GM23338 (cell line): Measurements from ENCODE around the gene SPAG7.

Experiments used
- POLR2AphosphoS5 ChIP-seq: IDR thresholded peaks from 2 replicates; pipeline ENCODE4 v1.6.1; 2016; ENCODE audit warnings: antibody characterized with exemption, low read depth
- TF ChIP-seq, protein P1 (sequence below), 2 experiments: fragments of 200-600 bp in 1 of 2; sonication (generic) in 1 of 2; conservative IDR thresholded peaks; 2 replicates each; pipeline versions ENCODE4 v1.5.1 to v1.6.1; 2016 to 2017; ENCODE audit warnings: antibody characterized with exemption in 2 of 2, low read depth in 2 of 2, mild to moderate bottlenecking in 2 of 2, moderate library complexity in 1 of 2

DNA sequence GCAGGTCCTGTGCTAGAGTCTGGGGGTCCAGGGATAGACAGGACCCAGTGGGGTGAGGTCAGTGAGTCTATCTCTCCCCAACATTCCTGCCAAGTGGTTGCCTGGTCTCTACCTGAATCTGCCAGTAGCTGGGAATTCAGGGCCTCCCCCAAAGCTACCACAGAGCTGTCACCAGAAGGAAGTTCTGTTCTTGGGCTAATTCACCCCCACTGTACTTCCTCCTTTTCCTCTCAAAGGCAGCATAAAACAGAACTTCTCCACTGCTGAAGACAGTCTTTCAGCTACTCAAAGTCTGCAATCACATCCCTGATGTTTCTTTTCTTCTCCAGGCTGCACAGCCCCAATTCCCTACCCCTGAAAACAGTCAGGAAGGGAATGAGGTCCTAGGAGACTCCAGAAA, 11.1 kb upstream of the SPAG7 start:
- TF ChIP-seq, protein P1, sequence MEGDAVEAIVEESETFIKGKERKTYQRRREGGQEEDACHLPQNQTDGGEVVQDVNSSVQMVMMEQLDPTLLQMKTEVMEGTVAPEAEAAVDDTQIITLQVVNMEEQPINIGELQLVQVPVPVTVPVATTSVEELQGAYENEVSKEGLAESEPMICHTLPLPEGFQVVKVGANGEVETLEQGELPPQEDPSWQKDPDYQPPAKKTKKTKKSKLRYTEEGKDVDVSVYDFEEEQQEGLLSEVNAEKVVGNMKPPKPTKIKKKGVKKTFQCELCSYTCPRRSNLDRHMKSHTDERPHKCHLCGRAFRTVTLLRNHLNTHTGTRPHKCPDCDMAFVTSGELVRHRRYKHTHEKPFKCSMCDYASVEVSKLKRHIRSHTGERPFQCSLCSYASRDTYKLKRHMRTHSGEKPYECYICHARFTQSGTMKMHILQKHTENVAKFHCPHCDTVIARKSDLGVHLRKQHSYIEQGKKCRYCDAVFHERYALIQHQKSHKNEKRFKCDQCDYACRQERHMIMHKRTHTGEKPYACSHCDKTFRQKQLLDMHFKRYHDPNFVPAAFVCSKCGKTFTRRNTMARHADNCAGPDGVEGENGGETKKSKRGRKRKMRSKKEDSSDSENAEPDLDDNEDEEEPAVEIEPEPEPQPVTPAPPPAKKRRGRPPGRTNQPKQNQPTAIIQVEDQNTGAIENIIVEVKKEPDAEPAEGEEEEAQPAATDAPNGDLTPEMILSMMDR (conservative IDR thresholded peaks at IDR 0.05; ENCODE audit: low read depth in 2 of 2), result no peak
- no peak for TF ChIP-seq POLR2AphosphoS5
